Type B pancreatic cell (in vitro differentiated cells): ENCODE measurements around the gene TGFBR1. TPM values are rescaled to one million over a fixed set of nuclear protein-coding genes. Genes with fewer than 3 reads are reported as not detected.

Experiments used
- DNase-seq: peaks from one replicate; pipeline ENCODE4 v3.0.0; 2021; ENCODE audit warnings: mixed read lengths; ENCODE audit not compliant: unreplicated experiment; ENCODE audit errors: extremely low spot score
- H3K27ac Mint-ChIP-seq: 2 replicates; pipeline ENCODE4 v1.8.0; 2021; ENCODE audit warnings: mild to moderate bottlenecking, mixed read lengths
- H3K27me3 Mint-ChIP-seq: 2 replicates; pipeline ENCODE4 v1.8.0; 2021; ENCODE audit warnings: mixed read lengths
- H3K36me3 Mint-ChIP-seq: 2 replicates; pipeline ENCODE4 v1.8.0; 2021; ENCODE audit warnings: mixed read lengths
- H3K4me1 Mint-ChIP-seq: one replicate; pipeline ENCODE4 v1.8.0; 2021; ENCODE audit warnings: mixed read lengths; ENCODE audit not compliant: unreplicated experiment
- H3K4me3 Mint-ChIP-seq: 2 replicates; pipeline ENCODE4 v1.8.0; 2021; ENCODE audit warnings: mild to moderate bottlenecking, mixed read lengths
- H3K9me3 Mint-ChIP-seq: 2 replicates; pipeline ENCODE4 v1.8.0; 2021; ENCODE audit warnings: mixed read lengths
- total RNA-seq: library from RNA; stranded (reverse); gene quantifications from 2 replicates; pipeline ENCODE4 v1.2.1, GENCODE V29; 2021; ENCODE audit warnings: low replicate concordance
- TF ChIP-seq, protein P1 (sequence below): fragments of 200-600 bp; sonication (generic); conservative IDR thresholded peaks from 2 replicates; pipeline ENCODE4 v1.5.0; 2021; ENCODE audit warnings: antibody characterized with exemption, mild to moderate bottlenecking

The TGFBR1 gene
- total RNA-seq, 1 donor from 2014 or later, result 88.1 TPM

DNA sequence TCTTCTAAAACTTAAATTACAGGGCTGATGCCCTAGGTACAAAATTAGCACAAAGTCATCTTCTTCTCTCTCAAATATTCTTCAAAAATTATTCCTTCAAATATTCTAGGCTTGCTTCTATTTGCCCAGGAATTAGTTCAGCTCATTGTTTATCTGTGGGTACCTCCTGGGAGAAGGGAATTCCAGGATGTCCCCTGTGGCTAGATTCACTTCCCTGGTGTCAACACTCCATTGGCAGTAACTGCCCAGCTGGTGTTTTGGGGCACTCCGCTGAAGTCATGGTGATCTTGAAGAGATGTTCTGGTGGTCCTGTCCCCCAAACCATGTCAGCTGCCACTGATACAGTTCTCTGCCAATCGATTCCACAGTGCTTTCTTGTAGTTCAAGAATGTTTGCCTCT, 26.2 kb upstream of the TGFBR1 start:
- Mint-ChIP-seq H3K4me1 (no peaks in the 10 kb centered on the region), H3K27ac (no peak overlapping the region), H3K36me3 (no peaks in the 10 kb centered on the region), H3K27me3 (peaks cover 30% of the 10 kb centered on the region), H3K9me3 (no peaks in the 10 kb centered on the region), H3K4me3 (no peak overlapping the region)
- no peak for DNase-seq
- TF ChIP-seq, protein P1, sequence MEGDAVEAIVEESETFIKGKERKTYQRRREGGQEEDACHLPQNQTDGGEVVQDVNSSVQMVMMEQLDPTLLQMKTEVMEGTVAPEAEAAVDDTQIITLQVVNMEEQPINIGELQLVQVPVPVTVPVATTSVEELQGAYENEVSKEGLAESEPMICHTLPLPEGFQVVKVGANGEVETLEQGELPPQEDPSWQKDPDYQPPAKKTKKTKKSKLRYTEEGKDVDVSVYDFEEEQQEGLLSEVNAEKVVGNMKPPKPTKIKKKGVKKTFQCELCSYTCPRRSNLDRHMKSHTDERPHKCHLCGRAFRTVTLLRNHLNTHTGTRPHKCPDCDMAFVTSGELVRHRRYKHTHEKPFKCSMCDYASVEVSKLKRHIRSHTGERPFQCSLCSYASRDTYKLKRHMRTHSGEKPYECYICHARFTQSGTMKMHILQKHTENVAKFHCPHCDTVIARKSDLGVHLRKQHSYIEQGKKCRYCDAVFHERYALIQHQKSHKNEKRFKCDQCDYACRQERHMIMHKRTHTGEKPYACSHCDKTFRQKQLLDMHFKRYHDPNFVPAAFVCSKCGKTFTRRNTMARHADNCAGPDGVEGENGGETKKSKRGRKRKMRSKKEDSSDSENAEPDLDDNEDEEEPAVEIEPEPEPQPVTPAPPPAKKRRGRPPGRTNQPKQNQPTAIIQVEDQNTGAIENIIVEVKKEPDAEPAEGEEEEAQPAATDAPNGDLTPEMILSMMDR, result no peak

DNA sequence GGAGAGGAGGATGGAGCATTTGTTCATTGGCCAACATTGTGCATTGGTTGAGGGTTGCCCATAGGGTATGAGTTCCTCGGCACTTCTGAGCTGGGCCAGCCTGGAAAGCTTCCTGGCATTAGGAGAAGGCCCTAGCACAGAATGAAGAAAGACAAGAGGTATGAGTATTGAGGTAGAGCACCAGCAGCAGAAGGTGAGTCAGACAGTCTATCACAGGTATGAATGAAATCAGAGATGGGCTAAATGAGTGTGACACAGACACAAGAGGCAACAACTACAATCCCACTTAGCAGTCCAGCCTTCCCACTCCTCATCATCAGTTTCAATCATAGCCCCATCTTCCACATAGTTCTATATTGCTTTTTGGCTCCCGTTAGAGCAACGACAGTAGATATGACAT, 25.4 kb upstream of the TGFBR1 start:
- Mint-ChIP-seq H3K27ac (no peak overlapping the region), H3K36me3 (no peaks in the 10 kb centered on the region), H3K4me3 (no peak overlapping the region), H3K9me3 (no peaks in the 10 kb centered on the region), H3K4me1 (no peaks in the 10 kb centered on the region), H3K27me3 (peaks cover 30% of the 10 kb centered on the region)
- TF ChIP-seq, protein P1, result no peak
- no peak for DNase-seq

DNA sequence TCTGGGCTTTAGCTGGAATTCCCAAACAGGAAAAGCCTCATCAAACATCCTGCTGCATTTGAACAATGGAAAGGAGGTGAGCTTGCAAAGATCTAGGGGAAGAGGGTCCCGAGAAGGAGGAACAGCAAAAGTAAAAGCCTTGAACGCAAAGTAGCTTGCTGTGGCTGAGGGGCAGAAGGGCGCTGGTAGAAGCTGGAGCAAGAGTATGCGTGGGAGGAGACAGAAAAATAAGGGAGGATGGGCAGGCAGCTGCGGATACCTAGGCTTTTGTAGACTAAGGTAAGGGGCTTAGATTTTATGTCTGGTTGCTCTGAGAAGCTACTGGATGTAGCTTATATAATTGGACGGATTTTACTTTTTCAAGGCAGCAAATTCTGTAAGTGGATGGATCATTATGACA, 21.9 kb upstream of the TGFBR1 start:
- DNase-seq, result no peak
- no peaks in the 10 kb centered on the region for H3K9me3 Mint-ChIP-seq
- H3K4me1 Mint-ChIP-seq, result no peaks in the 10 kb centered on the region
- no peak overlapping the region for H3K27ac Mint-ChIP-seq
- TF ChIP-seq, protein P1, result no peak
- H3K4me3 Mint-ChIP-seq, result no peak overlapping the region
- peaks cover 25% of the 10 kb centered on the region for H3K27me3 Mint-ChIP-seq
- H3K36me3 Mint-ChIP-seq, result no peaks in the 10 kb centered on the region

DNA sequence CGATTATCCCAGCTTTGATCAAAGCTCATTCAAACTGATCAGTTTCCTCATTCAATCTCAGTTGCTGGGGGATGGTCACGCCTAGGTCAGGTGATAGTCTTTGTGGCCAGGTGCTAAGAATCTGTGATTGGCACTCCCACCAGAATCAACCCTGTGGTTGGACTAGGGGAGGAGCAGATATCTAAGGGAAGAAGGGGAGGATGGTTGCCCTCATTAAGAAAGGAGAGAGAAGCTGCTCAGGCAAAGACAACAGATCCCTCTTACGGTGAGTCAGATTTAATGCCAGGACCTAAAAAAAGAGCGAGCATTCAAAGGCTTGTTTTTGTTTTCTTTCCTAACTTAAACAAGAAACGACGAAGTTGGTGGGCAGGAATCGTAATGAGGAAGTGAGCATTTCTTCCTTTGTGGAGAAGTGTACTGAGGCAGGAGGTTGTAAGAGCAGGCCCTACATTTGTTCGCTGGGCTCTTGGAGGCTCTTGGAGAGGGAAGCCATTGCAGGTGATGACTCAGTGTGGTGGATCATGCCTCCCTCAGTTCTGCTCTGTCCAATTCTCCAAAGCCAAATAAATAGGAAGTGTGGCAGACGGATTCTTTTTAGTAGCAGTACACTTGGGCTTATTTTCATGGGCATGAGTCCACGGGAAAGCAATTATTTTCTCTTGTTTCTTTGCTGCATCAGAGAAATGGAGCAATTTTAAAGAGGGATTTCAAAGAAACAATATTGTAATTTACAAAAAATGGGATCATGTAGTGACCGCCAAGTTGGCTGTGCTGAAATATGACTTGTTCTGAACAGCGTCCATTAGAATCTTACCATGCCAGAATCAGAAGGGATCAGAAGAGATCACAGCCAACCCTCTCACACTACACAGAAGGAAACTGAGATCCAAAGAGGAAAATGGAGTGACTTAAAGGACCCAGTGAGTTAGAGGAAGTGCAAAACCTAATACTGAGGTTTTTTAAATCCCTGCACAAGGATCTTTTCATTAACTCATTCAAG, 18.7 kb upstream of the TGFBR1 start:
- Mint-ChIP-seq H3K4me3 (no peak overlapping the region), H3K27ac (no peak overlapping the region), H3K9me3 (no peaks in the 10 kb centered on the region), H3K4me1 (no peaks in the 10 kb centered on the region), H3K27me3 (peaks cover 22% of the 10 kb centered on the region), H3K36me3 (no peaks in the 10 kb centered on the region)
- no peak for DNase-seq
- TF ChIP-seq, protein P1, result no peak

DNA sequence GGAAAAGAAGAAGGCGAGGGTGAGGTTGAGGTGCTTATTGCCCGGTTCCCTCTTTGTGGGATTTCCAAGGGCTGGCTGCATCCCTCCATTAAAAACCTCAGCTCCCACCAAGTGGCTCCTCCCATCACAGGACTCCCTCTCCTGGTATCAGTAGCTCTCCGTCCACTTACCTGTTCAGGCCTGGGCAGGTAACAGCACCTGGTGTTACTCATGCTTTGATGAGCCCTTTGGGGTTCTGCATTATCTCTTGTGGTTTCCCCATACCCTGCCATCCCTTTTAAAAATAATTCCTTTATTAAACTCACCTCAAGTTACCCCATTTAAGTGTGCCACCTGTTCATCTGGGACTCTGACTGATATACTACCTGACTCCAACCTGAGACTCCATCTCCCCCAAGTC, 17.5 kb upstream of the TGFBR1 start:
- no peaks in the 10 kb centered on the region for H3K36me3 Mint-ChIP-seq
- no peaks in the 10 kb centered on the region for H3K9me3 Mint-ChIP-seq
- peaks cover 22% of the 10 kb centered on the region for H3K27me3 Mint-ChIP-seq
- H3K4me1 Mint-ChIP-seq, result no peaks in the 10 kb centered on the region
- no peak overlapping the region for H3K4me3 Mint-ChIP-seq
- TF ChIP-seq, protein P1, result no peak
- H3K27ac Mint-ChIP-seq, result no peak overlapping the region
- DNase-seq, result no peak
